Panc1 (cell line): ENCODE data around the gene PTPRA. TPM values are rescaled to one million over a fixed set of nuclear protein-coding genes. Genes with fewer than 3 reads are reported as not detected.
A peak's percentile ranks its signal among the peaks of the same experiment; 100 is the strongest.

Experiments
- ATAC-seq: fragments of 200-7000 bp; cut with Tn5 transposase; 2 replicates; pipeline ENCODE4 v1.9.1; 2020; ENCODE audit warnings: mild to moderate bottlenecking, moderate library complexity
- BruUV-seq: library from RNA; stranded (reverse); fragments of 400-500 nt; replicated peaks from 2 replicates; lab custom pipeline; 2021; lab: Mats Ljungman, UMichigan
- CTCF ChIA-PET: fragments of 300-600 bp; sonication (Branson Sonifier 250); formaldehyde crosslinking; loops from one replicate; lab custom pipeline; 2022; ENCODE audit warnings: antibody characterized with exemption; lab: Charles Lee
- POLR2A ChIA-PET: fragments of 300-600 bp; sonication (Branson Sonifier 250); formaldehyde crosslinking; loops from one replicate; lab custom pipeline; 2022; ENCODE audit warnings: antibody characterized with exemption; lab: Charles Lee
- DNase-seq: peaks from one replicate; pipeline ENCODE4 v3.0.0-alpha.2; 2010; ENCODE audit warnings: low read depth, low spot score
- H3K27ac ChIP-seq: 2 replicates; pipeline ENCODE4 v1.5.1; 2011; ENCODE audit warnings: mild to moderate bottlenecking, low read length, inconsistent platforms
- H3K27me3 ChIP-seq: fragments of 200-500 bp; sonication (Bioruptor generic); 2 replicates; pipeline ENCODE4 v1.6.0; 2014; ENCODE audit warnings: low read length, inconsistent platforms; ENCODE audit not compliant: control insufficient read depth, insufficient read depth
- H3K36me3 ChIP-seq: fragments of 200-500 bp; sonication (Bioruptor generic); 2 replicates; pipeline ENCODE4 v1.5.1; 2014; ENCODE audit warnings: inconsistent platforms, mild to moderate bottlenecking, low read length, moderate library complexity; ENCODE audit not compliant: control insufficient read depth, insufficient read depth
- H3K4me1 ChIP-seq: 2 replicates; pipeline ENCODE4 v1.5.1; 2011; ENCODE audit warnings: inconsistent platforms, mild to moderate bottlenecking, low read length, moderate library complexity; ENCODE audit not compliant: control insufficient read depth, insufficient read depth
- H3K4me3 ChIP-seq, 2 experiments: 2 replicates each; pipeline ENCODE4 v1.5.1; 2011 to 2012; ENCODE audit warnings: low read depth in 2 of 2, low read length in 2 of 2, mild to moderate bottlenecking in 2 of 2, inconsistent platforms in 1 of 2, moderate library complexity in 1 of 2
- H3K9me3 ChIP-seq: fragments of 200-500 bp; sonication (Bioruptor generic); 2 replicates; pipeline ENCODE4 v1.5.1; 2014; ENCODE audit warnings: low read depth, mild to moderate bottlenecking, inconsistent platforms, low read length, moderate library complexity; ENCODE audit not compliant: control insufficient read depth, insufficient read depth
- POLR2AphosphoS5 ChIP-seq: IDR thresholded peaks from 2 replicates; pipeline ENCODE4 v1.6.1; 2012; ENCODE audit warnings: mild to moderate bottlenecking, low read depth, low read length, moderate library complexity
- REST ChIP-seq, 2 experiments: IDR thresholded peaks; 2 replicates each; pipeline ENCODE4 v1.6.1; 2011 to 2012; ENCODE audit warnings: low read depth in 2 of 2, control low read depth in 1 of 2, low read length in 1 of 2, mild to moderate bottlenecking in 1 of 2, moderate library complexity in 1 of 2; ENCODE audit not compliant: insufficient read depth in 1 of 2
- SIN3A ChIP-seq: IDR thresholded peaks from 2 replicates; pipeline ENCODE4 v1.6.1; 2012; ENCODE audit warnings: low read depth, mild to moderate bottlenecking, low read length, moderate library complexity, borderline replicate concordance; ENCODE audit not compliant: insufficient read depth
- TCF7L2 ChIP-seq: IDR thresholded peaks from 2 replicates; pipeline ENCODE4 v1.6.1; 2011; ENCODE audit warnings: mild to moderate bottlenecking, low read depth, low read length, inconsistent platforms
- in situ Hi-C: cut with HindIII; loops from 2 replicates; pipeline ENCODE4 v1.10.0; 2016; ENCODE audit warnings: low sequenced_read_pairs, low pct_unique_long_range_greater_than_20kb
- intact Hi-C: fragments of 100-400 bp; cut with micrococcal nuclease; formaldehyde crosslinking; loops from one replicate; pipeline ENCODE4 v1.10.0; 2022; ENCODE audit not compliant: unreplicated experiment
- total RNA-seq: library from RNA; stranded (reverse); gene quantifications from one replicate; pipeline ENCODE4 v1.2.1, GENCODE V29; 2021; ENCODE audit not compliant: unreplicated experiment
- TF ChIP-seq, protein P1 (sequence below): fragments of 450-650 bp; IDR thresholded peaks from 2 replicates; pipeline ENCODE4 v1.5.1; 2017; ENCODE audit warnings: mild to moderate bottlenecking

The PTPRA gene
- total RNA-seq, 1 experiment from 2014 or later = 56.6 TPM

DNA sequence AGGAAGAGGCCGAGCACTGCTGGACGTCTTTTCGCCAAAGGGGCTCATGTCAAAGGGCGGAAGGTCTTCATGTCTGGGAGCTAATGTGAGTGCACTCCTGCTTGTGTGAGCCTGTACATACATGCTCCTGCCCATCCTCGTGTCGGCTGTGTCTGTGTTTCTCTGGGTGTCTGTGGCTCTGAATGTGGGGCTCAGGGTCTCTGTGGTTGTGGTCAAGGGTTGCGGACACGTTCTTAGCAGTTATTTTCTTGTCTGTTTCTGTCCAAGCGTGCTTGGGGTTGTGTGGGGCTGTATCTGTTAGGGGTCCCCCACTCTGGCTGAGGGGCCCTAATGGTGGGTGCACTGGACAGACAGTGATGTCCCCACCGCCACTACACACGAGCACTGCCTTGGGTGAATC is 208.4 kb downstream of the PTPRA start:
- ATAC-seq = peak; percentile 4; the same call in 1 of the 2 replicates
- BruUV-seq = no TSS peak
- DNase-seq = no peak
- TF ChIP-seq SIN3A (no peak), TCF7L2 (no peak)
- Histone ChIP-seq H3K4me1 (peaks cover 16% of the 10 kb centered on the region), H3K27me3 (no peaks in the 10 kb centered on the region), H3K36me3 (no peaks in the 10 kb centered on the region), H3K27ac (no peak overlapping the region), H3K4me3 (no peak overlapping the region), H3K9me3 (no peaks in the 10 kb centered on the region)
- intact Hi-C loops = no loop called here
- ChIA-PET POLR2A (no interaction called here), CTCF (no interaction called here)
- in situ Hi-C loops = no loop called here

DNA sequence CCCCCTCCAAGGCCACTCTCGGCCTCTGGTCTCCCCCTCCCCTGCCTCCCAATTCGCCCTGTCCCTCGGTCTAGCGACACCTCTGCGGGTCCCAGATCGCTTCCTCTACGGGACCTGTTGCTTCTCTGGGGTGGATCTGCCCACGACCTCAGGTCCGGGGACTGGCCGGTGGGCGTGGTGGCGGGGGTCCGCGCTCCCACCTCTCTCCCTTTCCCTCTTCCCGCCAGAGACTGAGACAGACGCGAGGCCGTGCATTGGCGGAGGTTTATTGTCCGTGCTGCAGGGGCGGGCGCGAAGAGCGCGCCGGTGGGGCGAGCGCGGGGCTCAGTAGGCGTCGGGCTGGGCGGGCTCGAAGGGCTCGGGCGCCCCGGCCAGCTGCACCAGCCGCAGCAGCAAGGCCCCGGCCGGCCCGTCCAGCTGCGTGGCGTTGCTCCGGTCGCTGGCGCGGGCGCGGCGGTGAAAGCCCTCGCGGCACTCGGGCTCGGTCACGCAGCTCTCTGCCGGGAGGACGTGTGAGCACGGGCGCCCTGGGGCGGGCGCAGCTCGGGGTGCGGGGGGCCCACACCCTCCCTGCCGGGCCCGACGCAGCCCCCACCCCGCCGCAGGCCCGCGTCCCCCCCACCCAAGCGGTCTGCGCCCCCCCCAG is 209.1 kb downstream of the PTPRA start:
- Histone ChIP-seq H3K4me1 (peaks cover 16% of the 10 kb centered on the region), H3K4me3 (peak overlapping the region in 1 of 2 experiments; percentile 8; a peak in 1 of 4 replicates), H3K36me3 (no peaks in the 10 kb centered on the region), H3K27me3 (no peaks in the 10 kb centered on the region), H3K9me3 (no peaks in the 10 kb centered on the region), H3K27ac (no peak overlapping the region)
- peak; percentile 8; the same call in 1 of the 2 replicates for ATAC-seq
- no peak for DNase-seq
- CTCF ChIA-PET = no interaction called here
- TF ChIP-seq TCF7L2 = no peak
- no peak for TF ChIP-seq SIN3A
- TF ChIP-seq, protein P1, sequence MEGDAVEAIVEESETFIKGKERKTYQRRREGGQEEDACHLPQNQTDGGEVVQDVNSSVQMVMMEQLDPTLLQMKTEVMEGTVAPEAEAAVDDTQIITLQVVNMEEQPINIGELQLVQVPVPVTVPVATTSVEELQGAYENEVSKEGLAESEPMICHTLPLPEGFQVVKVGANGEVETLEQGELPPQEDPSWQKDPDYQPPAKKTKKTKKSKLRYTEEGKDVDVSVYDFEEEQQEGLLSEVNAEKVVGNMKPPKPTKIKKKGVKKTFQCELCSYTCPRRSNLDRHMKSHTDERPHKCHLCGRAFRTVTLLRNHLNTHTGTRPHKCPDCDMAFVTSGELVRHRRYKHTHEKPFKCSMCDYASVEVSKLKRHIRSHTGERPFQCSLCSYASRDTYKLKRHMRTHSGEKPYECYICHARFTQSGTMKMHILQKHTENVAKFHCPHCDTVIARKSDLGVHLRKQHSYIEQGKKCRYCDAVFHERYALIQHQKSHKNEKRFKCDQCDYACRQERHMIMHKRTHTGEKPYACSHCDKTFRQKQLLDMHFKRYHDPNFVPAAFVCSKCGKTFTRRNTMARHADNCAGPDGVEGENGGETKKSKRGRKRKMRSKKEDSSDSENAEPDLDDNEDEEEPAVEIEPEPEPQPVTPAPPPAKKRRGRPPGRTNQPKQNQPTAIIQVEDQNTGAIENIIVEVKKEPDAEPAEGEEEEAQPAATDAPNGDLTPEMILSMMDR = no peak
- TF ChIP-seq REST (IDR thresholded peaks at IDR 0.05; ENCODE audit: insufficient read depth in 1 of 2, low read depth in 2 of 2, low read length in 1 of 2) = no peak
- TF ChIP-seq POLR2AphosphoS5 = no peak
- in situ Hi-C loops = no loop called here
- intact Hi-C loops = no loop called here
- BruUV-seq = no TSS peak
- POLR2A ChIA-PET = no interaction called here
